BE2C (cell line): ENCODE data around the gene ZP1.

Experiments used
- DNase-seq: peaks from one replicate; pipeline ENCODE4 v3.0.0-alpha.2; 2020
- H3K27me3 ChIP-seq: fragments of 250-450 bp; sonication (Bioruptor Pico); 2 replicates; pipeline ENCODE4 v1.5.1; 2020; ENCODE audit warnings: mild to moderate bottlenecking
- H3K36me3 ChIP-seq: fragments of 250-450 bp; sonication (Bioruptor Pico); 2 replicates; pipeline ENCODE4 v1.5.1; 2020; ENCODE audit warnings: mild to moderate bottlenecking
- H3K4me1 ChIP-seq: fragments of 250-450 bp; sonication (Bioruptor Pico); 2 replicates; pipeline ENCODE4 v1.5.1; 2020
- H3K4me3 ChIP-seq: 2 replicates; pipeline ENCODE4 v1.5.1; 2011; ENCODE audit warnings: low read depth, low read length
- H3K9me3 ChIP-seq: fragments of 250-450 bp; sonication (Bioruptor Pico); 2 replicates; pipeline ENCODE4 v1.5.1; 2020
- TF ChIP-seq, protein P1 (sequence below): IDR thresholded peaks from 2 replicates; pipeline ENCODE4 v1.5.1; 2012; ENCODE audit warnings: mild to moderate bottlenecking, low read depth, low read length

The ZP1 gene

DNA sequence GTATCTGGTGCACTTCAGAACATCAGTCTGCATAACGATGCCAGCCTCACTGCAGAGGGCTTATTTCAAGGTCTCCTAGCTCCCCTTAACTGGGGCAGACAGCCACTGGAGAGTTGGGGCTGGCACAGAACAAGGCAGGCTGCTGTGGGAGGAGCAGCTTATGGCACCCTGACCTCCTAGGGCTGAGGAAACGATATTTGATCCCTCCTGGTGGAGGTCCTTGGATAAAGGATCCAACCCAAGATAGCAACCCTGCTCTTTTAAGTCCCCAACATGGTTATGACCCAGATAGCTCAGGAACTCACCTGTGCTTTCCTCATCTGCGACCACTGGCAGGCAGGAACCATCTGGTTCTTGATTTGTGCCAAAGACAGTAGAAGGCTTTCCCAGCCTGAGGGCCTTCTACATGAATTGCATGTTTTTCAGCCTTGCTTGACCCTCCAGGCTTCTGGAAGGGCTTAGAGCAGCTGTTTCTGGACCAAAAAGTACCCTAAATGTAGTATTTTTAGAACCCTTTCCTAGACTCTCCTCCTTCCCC, 49.4 kb downstream of the ZP1 start:
- H3K9me3 ChIP-seq: no peaks in the 10 kb centered on the region
- H3K4me1 ChIP-seq: peaks cover 3% of the 10 kb centered on the region; the same call in 1 of the 2 replicates
- H3K4me3 ChIP-seq: no peak overlapping the region
- no peaks in the 10 kb centered on the region for H3K27me3 ChIP-seq
- DNase-seq: no peak
- TF ChIP-seq, protein P1, sequence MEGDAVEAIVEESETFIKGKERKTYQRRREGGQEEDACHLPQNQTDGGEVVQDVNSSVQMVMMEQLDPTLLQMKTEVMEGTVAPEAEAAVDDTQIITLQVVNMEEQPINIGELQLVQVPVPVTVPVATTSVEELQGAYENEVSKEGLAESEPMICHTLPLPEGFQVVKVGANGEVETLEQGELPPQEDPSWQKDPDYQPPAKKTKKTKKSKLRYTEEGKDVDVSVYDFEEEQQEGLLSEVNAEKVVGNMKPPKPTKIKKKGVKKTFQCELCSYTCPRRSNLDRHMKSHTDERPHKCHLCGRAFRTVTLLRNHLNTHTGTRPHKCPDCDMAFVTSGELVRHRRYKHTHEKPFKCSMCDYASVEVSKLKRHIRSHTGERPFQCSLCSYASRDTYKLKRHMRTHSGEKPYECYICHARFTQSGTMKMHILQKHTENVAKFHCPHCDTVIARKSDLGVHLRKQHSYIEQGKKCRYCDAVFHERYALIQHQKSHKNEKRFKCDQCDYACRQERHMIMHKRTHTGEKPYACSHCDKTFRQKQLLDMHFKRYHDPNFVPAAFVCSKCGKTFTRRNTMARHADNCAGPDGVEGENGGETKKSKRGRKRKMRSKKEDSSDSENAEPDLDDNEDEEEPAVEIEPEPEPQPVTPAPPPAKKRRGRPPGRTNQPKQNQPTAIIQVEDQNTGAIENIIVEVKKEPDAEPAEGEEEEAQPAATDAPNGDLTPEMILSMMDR: no peak
- no peaks in the 10 kb centered on the region for H3K36me3 ChIP-seq

GRCh38 chr11:60917267-60917666, 49.9 kb downstream of the ZP1 start:
- no peak for DNase-seq
- no peaks in the 10 kb centered on the region for H3K27me3 ChIP-seq
- H3K36me3 ChIP-seq: peaks cover 3% of the 10 kb centered on the region; the same call in 1 of the 2 replicates
- H3K4me3 ChIP-seq: no peak overlapping the region
- H3K9me3 ChIP-seq: no peaks in the 10 kb centered on the region
- peaks cover 3% of the 10 kb centered on the region; the same call in 1 of the 2 replicates for H3K4me1 ChIP-seq
- TF ChIP-seq, protein P1: no peak

DNA sequence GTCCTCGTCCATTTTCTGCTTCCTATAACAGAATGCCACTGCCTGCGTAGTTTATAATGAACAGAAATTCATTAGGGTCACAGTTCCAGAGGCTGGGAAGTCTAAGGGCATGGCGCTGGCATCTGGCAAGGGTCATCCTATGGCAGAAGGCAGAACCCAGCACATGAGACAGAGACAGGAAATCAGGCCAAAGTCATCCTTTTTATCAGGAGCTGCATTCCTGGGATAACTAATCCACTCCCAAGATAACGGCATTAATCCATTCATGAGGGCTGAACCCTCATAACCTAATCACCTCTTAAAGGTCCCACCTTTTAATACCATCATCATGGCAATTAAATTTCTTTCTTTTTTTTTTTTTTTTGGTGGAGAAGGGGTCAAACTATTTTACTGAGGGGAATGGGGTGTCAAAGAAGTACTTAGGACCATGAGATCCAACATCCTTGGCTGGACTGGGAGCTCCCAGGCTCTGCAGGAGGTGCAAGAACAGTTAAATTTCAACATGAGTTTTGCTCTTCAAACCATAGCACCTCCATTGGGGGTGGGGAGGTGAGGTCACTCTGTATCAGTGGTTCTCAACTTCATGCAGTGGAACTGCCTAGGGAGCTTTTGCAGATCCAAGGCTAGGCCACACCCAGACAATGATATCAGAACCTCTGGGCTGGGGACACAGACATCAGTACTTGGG, 51.1 kb downstream of the ZP1 start:
- Histone ChIP-seq H3K27me3 (no peaks in the 10 kb centered on the region), H3K36me3 (peaks cover 3% of the 10 kb centered on the region; the same call in 1 of the 2 replicates), H3K9me3 (no peaks in the 10 kb centered on the region), H3K4me1 (peaks cover under 1% of the 10 kb centered on the region; the same call in 1 of the 2 replicates), H3K4me3 (no peak overlapping the region)
- DNase-seq: no peak
- TF ChIP-seq, protein P1: no peak

DNA sequence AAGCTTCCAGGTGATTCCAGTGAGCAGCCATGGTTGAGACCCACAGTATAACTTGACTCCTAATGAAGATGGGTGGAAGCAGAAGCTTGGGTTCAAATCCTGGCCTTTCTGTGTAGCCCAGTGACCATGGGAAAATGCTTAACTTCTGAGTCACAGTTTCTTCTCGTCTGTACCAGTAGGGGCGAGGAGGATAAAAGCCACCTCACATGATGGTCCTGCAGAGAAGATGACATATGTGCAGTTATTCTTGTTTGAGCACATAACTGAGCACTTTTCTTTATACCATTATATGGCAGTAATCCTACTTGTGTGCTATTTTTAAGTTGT, 51.6 kb downstream of the ZP1 start:
- H3K27me3 ChIP-seq: no peaks in the 10 kb centered on the region
- H3K4me3 ChIP-seq: no peak overlapping the region
- DNase-seq: no peak
- no peaks in the 10 kb centered on the region for H3K9me3 ChIP-seq
- TF ChIP-seq, protein P1: no peak
- peaks cover 3% of the 10 kb centered on the region; the same call in 1 of the 2 replicates for H3K36me3 ChIP-seq
- H3K4me1 ChIP-seq: peaks cover 1% of the 10 kb centered on the region; the same call in 1 of the 2 replicates

- Histone ChIP-seq H3K27me3 (no peaks in the 10 kb centered on the region), H3K4me1 (peaks cover 3% of the 10 kb centered on the region; the same call in 1 of the 2 replicates), H3K9me3 (no peaks in the 10 kb centered on the region), H3K36me3 (peaks cover 3% of the 10 kb centered on the region; the same call in 1 of the 2 replicates), H3K4me3 (no peak overlapping the region)
- no peak for DNase-seq
- TF ChIP-seq, protein P1: no peak
Measured at GRCh38 chr11:60919320-60919719, 52.0 kb downstream of the ZP1 start.

DNA sequence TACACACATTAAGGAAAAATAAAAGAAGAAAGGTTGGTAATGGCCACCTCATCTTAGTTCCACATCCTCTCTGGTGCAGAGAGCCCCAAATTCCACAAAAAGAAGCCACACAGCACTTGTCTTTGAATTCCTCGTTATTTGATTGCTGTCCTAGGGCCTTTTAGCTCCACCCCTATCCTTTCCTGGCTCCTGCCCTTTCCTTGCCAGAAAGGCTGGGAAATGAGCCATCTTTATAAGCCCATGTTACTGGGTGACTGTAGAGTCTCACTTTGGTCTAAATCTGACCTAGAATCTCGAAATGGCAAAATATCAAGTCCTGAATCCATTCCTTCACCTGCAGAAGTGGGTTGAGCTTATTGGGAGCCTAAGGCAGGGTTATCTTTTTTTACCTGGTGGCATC, 52.6 kb downstream of the ZP1 start:
- H3K9me3 ChIP-seq: no peaks in the 10 kb centered on the region
- peaks cover 3% of the 10 kb centered on the region; the same call in 1 of the 2 replicates for H3K4me1 ChIP-seq
- H3K4me3 ChIP-seq: no peak overlapping the region
- TF ChIP-seq, protein P1: no peak
- no peaks in the 10 kb centered on the region for H3K27me3 ChIP-seq
- H3K36me3 ChIP-seq: peaks cover 3% of the 10 kb centered on the region; the same call in 1 of the 2 replicates
- DNase-seq: no peak
